ENCODE results near the gene SDK1. TPM values are rescaled to one million over a fixed set of nuclear protein-coding genes. Genes with fewer than 3 reads are reported as not detected.
A peak's percentile ranks its signal among the peaks of the same experiment; 100 is the strongest.

SDK1 gene
- polyA plus RNA-seq, 1 donor from 2014 or later: not detected

DNA sequence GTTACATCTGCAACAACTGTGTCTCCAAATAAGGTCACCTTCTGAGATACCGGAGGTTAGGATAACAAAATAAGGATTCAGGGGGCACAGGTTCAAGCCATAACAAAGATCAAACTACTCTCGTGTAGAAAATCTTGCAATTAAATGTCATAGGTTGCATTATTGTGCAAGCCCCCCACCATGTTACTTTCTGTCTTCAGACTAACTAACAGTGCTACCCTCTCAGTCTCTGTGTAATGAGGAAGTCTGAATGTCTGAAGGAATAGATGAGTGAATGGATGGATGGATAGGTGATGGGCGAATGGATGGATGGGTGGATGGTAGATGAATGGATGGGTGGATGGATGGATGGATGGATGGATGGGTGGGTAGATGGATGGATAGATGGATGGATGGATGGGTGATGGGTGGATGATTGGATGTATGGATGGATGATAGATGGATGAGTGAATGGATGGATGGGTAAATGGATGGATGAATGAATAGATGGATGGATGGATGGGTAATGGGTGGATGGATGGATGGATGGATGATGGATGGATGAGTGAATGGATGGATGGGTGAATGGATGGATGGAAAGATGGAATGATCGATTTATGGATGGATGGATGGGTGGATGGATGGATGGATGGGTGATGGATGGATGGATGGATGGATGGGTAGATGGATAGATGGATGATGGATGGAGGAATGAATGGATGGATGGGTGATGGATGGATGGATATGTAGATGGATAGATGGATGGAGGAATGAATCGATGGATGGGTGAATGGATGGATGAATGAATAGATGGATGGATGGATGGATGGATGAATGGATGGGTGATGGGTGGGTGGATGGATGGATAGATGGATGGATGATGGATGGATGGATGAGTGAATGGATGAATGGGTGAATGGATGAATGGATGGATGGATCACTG, 823.8 kb downstream of the SDK1 start:
- no peak overlapping the region for H3K27ac Mint-ChIP-seq
- H3K36me3 Mint-ChIP-seq: peaks cover 1% of the 10 kb centered on the region
- no peak overlapping the region for H3K4me3 Mint-ChIP-seq
- H3K9me3 Mint-ChIP-seq: peaks cover 6 to 18% (median 10%) of the 10 kb centered on the region in 3 donors
- peaks cover 4% of the 10 kb centered on the region for H3K27me3 Mint-ChIP-seq
- no peaks in the 10 kb centered on the region for H3K4me1 Mint-ChIP-seq

DNA sequence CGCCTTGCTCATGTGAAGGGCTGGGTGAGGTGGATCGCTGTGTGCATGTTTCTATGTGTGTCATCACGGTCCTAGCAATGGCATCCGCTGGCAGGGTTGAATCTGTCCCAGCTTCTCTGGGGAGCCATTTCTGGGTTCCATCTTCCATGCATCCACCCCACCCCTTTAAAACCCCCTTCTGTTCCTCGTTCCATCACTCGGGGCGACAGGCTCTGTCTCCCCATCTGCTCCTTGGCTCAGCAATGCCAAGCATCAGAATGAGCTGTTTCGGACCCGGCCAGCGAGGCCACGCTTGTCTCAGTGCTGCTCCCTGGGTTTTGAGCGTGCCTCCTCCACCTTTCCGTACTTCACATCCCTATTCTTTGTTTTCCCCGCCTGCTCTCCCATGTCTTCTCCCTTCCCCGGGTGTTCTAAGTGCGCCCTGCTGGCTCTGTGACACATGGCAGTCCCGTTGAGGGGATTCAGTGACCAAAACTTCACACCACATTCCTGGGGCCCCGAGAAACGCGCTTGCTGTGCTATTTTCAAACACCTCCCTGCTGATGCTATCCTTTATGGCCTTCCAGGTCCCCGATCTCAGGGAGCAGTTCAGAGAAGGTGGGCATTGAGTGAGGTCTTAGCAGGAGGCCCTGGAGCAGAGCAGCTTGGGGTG, 827.0 kb downstream of the SDK1 start:
- Mint-ChIP-seq H3K4me1 (no peaks in the 10 kb centered on the region), H3K27me3 (peaks cover 4% of the 10 kb centered on the region), H3K27ac (no peak overlapping the region), H3K36me3 (peaks cover 1% of the 10 kb centered on the region), H3K4me3 (no peak overlapping the region), H3K9me3 (peaks cover 0 to 6% (median 5%) of the 10 kb centered on the region in 3 donors)

DNA sequence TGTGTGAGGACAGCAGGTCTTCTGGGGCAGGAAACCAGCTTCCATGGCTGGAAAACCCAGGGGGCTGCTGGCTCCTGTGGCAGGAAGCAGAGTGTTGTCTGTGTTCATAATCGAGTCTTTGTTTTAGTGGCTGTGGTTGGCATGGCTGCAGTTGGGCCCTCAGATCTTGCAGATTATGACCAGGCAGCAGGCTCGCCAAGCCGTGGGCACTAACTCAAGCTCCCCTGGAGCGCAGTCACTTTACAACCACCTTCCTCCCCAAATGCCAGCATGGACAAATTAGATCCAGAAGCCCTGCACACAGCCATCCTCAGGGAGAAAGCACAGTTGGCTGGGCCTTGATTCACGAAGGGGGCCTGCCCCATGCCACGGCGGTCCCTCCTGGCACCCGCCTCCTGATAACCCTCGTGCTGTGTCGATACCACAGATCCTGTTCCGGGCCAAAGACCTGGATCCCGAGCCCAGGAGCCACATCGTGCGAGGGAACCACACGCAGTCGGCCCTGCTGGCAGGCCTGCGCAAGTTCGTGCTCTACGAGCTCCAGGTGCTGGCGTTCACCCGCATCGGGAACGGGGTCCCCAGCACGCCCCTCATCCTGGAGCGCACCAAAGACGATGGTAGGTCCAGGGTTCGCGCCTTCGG, 828.5 kb downstream of the SDK1 start:
- peak overlapping the region in 1 of 4 donors; percentile 54 for H3K4me3 Mint-ChIP-seq
- no peak overlapping the region for H3K27ac Mint-ChIP-seq
- H3K36me3 Mint-ChIP-seq: peaks cover 1% of the 10 kb centered on the region
- H3K27me3 Mint-ChIP-seq: no peaks in the 10 kb centered on the region
- H3K4me1 Mint-ChIP-seq: no peaks in the 10 kb centered on the region
- H3K9me3 Mint-ChIP-seq: peaks cover 0 to 5% (median 2%) of the 10 kb centered on the region in 3 donors

DNA sequence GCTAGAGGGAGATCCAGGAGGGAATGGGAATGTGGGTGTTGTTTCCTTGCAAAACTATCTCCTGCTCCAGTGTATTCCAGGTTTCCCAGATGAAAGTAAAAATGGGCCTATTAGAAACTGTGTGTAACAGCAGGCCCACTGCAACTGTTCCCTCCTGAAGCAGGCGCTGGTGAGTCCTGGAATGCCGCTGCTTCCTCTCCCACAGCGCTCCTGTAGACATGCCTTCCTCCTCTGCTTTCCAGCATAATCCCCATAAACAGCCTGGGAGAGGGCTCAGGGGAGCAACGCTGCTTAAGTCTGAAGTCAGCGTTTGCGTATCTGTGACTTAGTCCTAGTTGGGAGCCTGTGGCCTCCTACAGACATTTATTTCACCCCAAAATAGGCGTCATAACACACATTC, 830.0 kb downstream of the SDK1 start:
- H3K27ac Mint-ChIP-seq: no peak overlapping the region

DNA sequence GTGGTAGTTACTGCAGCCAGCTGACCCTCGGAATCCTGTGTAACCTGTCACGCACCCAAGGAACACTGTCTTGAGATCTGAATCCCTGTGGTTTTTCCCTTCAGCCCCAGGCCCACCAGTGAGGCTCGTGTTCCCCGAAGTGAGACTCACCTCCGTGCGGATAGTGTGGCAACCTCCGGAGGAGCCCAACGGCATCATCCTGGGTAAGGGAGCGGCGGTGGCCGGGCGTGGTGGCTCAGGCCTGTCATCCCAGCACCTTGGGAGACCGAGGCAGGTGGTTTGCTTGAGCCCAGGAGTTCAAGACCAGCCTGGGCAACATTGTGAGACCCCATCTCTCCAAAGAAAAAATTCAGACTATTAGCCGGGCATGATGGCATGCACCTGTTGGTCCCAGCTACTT, 831.2 kb downstream of the SDK1 start:
- Mint-ChIP-seq H3K27ac (no peak overlapping the region), H3K4me1 (no peaks in the 10 kb centered on the region), H3K27me3 (no peaks in the 10 kb centered on the region)

More for the DNA sequence above, 830.0 kb downstream of the SDK1 start:
- Mint-ChIP-seq H3K4me3 (no peak overlapping the region), H3K27me3 (no peaks in the 10 kb centered on the region), H3K4me1 (no peaks in the 10 kb centered on the region), H3K36me3 (no peaks in the 10 kb centered on the region), H3K9me3 (no peaks in the 10 kb centered on the region)

DNA sequence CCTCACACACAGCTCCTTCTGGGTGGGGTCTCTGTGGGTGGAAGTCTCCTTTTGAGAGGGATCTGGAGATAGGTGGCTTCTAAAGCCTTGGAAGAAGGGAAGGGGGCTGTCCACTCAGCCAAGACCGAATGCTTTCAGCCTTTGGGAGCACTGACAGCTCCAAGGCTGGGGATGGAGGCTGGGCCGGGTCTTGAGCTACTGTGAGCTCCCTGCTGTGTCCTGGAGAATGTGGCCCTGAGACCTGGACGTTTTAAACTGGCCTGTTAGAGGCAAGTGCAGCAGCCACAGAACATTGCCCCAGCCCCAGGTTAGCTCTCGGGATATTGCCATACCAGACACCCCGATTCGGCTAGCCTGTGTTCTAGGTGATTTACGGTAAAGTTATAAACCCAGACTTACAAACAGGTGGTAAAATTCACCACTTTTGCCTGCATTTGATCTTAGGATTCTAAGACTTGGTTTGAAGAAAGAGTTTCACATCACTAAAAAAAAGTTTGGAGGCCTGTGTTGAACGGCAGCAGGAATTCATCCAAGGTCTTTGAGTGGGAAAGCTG, 832.5 kb downstream of the SDK1 start:
- no peak overlapping the region for H3K27ac Mint-ChIP-seq
- H3K4me3 Mint-ChIP-seq: no peak overlapping the region
- no peaks in the 10 kb centered on the region for H3K9me3 Mint-ChIP-seq
- no peaks in the 10 kb centered on the region for H3K36me3 Mint-ChIP-seq
- H3K27me3 Mint-ChIP-seq: no peaks in the 10 kb centered on the region
- H3K4me1 Mint-ChIP-seq: no peaks in the 10 kb centered on the region

More for the DNA sequence above, 831.2 kb downstream of the SDK1 start:
- H3K9me3 Mint-ChIP-seq: no peaks in the 10 kb centered on the region
- no peak overlapping the region for H3K4me3 Mint-ChIP-seq
- no peaks in the 10 kb centered on the region for H3K36me3 Mint-ChIP-seq

DNA sequence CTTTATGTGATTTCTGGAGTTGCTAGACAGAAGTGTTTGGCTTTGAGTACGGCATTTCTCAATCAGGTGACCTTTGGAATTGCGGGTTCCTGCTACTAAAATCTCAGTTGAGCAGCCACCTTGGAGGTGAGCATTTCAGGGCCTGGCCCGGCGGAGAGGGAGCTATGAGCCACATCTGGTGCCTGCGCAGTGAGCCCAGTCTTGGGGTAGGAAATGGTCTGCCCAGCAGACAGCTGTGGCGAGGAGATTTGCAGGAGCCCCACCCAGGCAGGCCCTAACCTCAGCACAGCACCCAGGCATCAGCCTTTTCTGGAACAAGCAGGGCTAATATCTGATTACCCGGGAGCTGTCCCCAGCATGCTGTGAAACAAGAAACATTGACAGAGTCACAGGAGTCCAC, 833.2 kb downstream of the SDK1 start:
- Mint-ChIP-seq H3K4me1 (no peaks in the 10 kb centered on the region), H3K27me3 (no peaks in the 10 kb centered on the region), H3K4me3 (no peak overlapping the region), H3K9me3 (no peaks in the 10 kb centered on the region), H3K36me3 (no peaks in the 10 kb centered on the region), H3K27ac (no peak overlapping the region)

DNA sequence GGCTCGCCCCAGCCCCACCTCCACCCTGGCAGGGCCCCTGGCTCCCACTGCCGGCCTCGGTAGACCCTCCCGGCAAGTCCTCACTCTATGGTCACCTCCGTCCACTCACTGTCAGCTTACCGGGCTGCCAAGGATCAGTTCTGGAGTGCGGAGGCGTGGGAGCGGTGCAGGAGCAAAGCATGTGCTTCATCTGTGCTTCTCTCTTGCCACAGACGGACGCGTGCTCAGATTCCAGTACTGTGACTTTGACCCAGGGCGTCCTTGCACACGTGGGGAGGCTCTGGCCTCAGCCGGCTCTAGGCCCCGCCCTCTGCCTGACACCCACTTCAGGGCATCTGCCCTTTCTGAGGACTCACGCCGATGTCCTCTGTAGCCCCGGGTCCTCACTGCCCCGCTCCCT, 833.6 kb downstream of the SDK1 start:
- Mint-ChIP-seq H3K27ac (no peak overlapping the region), H3K9me3 (no peaks in the 10 kb centered on the region), H3K27me3 (no peaks in the 10 kb centered on the region), H3K36me3 (no peaks in the 10 kb centered on the region), H3K4me1 (no peaks in the 10 kb centered on the region), H3K4me3 (no peak overlapping the region)

DNA sequence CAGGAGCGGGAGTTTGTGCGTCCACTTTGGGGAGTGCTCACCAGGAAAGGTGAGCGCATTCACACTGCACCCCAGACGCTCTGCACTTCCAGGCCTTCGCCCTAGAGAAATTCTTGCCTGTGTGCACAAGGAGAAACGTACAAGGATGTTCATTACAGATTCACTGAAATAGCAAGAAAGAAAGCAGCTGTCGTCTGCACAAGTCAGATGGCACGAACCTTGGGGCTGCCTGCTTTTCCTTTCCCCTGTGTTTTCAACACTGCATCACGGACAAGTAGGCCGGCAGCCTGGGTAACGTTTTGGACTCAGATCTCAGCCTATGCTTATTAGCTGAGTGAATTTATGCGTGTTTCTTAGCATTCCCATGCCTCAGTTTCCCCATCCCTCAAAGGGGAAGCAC, 834.2 kb downstream of the SDK1 start:
- no peaks in the 10 kb centered on the region for H3K36me3 Mint-ChIP-seq
- H3K9me3 Mint-ChIP-seq: no peaks in the 10 kb centered on the region
- no peaks in the 10 kb centered on the region for H3K4me1 Mint-ChIP-seq
- H3K27ac Mint-ChIP-seq: peak overlapping the region in 1 of 3 donors; percentile 4
- H3K4me3 Mint-ChIP-seq: no peak overlapping the region
- no peaks in the 10 kb centered on the region for H3K27me3 Mint-ChIP-seq

DNA sequence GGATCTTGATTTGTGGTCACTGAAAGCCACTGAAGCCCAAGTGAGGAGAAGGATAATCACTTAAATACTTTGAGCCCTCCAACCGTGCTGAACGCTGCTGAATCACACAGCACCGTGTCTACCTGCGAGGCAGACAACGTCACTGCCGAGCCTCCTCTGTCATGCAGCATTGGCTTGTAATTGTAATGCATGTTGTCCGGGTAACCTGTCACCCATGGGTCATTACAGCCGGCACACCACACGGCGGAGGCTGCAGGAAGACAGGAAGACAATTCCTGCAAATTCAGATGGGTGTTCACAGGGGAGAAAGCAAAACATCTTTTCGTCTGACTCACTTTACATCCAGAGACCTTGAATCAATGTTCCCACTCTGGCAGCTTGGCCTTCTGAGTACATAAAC, 835.0 kb downstream of the SDK1 start:
- no peaks in the 10 kb centered on the region for H3K9me3 Mint-ChIP-seq
- H3K4me3 Mint-ChIP-seq: peak overlapping the region in 1 of 4 donors; percentile 13
- no peak overlapping the region for H3K27ac Mint-ChIP-seq
- H3K36me3 Mint-ChIP-seq: no peaks in the 10 kb centered on the region
- H3K27me3 Mint-ChIP-seq: no peaks in the 10 kb centered on the region
- H3K4me1 Mint-ChIP-seq: no peaks in the 10 kb centered on the region

DNA sequence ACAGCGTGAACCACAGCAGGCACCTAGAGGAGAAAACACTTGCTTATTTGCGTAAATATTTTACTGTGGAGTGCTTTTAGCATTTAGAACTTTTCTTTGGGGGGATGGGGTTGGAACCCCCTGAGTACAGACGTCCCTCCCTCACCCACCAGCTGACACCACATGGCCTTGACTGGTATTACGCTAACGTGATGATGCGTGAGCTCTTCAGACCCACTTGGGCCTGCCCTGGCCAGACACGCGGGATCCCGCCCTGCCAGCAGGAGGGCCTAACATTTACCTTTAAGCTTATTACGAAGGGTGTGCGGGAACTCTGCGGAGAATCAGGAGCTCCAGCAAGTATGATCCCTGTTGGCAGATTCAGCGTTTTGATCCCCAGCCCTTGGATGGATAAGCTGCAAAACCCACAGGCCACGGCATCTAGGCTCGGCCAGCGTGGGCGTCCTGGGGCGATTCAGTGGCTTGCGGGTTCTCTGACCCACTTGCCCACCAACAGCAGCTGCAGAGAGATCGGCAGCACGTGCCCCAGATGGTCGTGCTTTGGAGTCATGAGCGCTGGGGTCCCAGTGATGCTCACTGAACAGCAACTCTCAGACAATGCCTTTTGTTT, 835.6 kb downstream of the SDK1 start:
- Mint-ChIP-seq H3K4me1 (no peaks in the 10 kb centered on the region), H3K9me3 (no peaks in the 10 kb centered on the region)

DNA sequence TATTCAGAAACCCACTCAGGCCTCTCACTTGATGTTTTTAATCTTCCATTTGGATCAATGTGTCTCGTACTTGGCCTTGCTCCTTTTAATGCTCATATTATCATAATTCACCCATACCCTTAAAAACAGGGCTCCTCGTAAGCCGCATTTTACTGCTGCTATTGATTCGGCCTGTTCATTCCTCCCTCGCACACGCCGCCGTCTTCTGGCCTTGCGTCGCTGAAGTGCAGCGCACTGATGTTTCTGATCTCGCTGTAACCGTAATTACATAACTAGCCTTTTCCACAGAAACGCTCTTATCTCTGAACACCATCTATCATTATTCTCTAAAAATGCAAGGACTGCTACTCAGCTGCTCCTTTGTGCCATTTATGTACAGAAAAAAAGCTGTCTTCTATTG, 836.5 kb downstream of the SDK1 start:
- H3K4me1 Mint-ChIP-seq: no peaks in the 10 kb centered on the region
- H3K27me3 Mint-ChIP-seq: no peaks in the 10 kb centered on the region
- H3K4me3 Mint-ChIP-seq: no peak overlapping the region
- H3K9me3 Mint-ChIP-seq: no peaks in the 10 kb centered on the region
- no peaks in the 10 kb centered on the region for H3K36me3 Mint-ChIP-seq
- no peak overlapping the region for H3K27ac Mint-ChIP-seq

More for the DNA sequence above, 835.6 kb downstream of the SDK1 start:
- Mint-ChIP-seq H3K4me3 (no peak overlapping the region), H3K36me3 (no peaks in the 10 kb centered on the region), H3K27ac (no peak overlapping the region), H3K27me3 (no peaks in the 10 kb centered on the region)

DNA sequence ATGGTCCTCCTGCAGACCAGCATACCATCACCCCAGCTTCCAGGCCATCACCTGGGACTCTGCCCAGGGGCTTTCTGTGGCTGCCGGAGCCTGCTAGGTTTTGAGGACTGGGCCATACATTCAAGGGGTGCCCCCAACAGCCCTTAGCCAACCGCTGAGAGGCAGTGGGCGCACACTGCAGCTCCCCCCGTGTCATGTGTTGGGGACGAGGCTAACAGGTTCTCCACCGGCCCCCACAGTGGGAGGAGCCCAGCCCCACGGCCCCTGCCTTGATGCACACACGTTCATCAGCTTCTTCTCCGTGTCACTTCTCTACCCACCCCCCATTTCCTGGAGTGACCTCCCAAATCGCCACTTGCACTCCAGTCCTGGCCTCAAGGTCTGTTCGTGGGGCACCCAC, 837.8 kb downstream of the SDK1 start:
- H3K36me3 Mint-ChIP-seq: no peaks in the 10 kb centered on the region
- H3K27me3 Mint-ChIP-seq: peaks cover 3% of the 10 kb centered on the region
- H3K4me1 Mint-ChIP-seq: peaks cover 0 to 1% (median 0%) of the 10 kb centered on the region in 3 donors
- no peaks in the 10 kb centered on the region for H3K9me3 Mint-ChIP-seq
- no peak overlapping the region for H3K27ac Mint-ChIP-seq
- no peak overlapping the region for H3K4me3 Mint-ChIP-seq

DNA sequence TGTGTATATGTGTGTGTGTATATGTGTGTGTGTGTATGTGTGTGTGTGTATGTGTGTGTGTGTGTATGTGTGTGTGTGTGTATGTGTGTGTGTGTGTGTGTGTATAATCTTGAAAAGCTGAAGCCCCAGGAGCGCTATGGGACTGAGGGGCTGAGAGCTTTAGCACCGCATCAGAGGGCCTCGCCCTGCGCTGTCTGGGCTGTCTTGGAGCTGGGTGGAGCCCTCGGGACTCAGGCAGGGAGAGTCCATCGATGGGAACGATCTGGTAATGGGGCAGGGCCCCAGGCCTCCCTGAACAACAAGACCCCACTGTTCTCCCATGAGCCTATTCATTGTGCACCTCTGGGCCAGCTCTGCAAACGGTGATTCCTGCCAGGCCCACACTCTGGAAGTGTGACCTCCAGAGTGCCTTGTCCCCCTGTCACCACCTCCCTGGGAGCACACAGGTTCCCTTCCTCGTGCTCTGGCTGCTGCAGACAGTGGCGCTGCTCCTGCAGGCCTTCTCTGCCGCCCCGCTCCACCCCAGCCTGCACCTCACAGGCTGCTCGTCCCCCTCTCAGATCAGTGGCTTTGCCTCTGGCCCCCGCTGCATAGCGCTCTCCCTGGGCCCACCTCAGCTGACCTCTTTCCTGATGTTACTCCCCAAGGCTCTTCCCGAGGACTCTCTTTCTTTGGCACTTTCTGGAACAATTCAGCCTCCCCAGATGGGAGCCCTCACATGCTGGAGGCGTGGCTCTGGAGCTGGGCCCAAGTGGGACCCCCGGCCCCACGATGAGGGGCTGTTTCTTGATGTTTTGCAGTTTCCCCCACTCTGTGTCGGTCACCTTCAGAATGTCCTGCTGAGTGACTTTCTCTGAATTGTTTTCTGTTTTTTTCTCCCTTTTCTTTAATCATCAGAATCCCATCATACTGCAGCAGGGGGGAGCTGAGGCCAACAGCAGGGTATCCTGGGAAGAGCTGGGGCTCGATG, 838.9 kb downstream of the SDK1 start:
- H3K36me3 Mint-ChIP-seq: no peaks in the 10 kb centered on the region
- H3K9me3 Mint-ChIP-seq: no peaks in the 10 kb centered on the region
- peaks cover 0 to 2% (median 0%) of the 10 kb centered on the region in 3 donors for H3K4me1 Mint-ChIP-seq
- no peak overlapping the region for H3K27ac Mint-ChIP-seq
- H3K27me3 Mint-ChIP-seq: peaks cover 10% of the 10 kb centered on the region
- H3K4me3 Mint-ChIP-seq: no peak overlapping the region
